GM18873 (cell line): ENCODE measurements around the gene RBMS2.
"Not testable (repeated sequence)": the region's sequence is repeated elsewhere in the genome, so short reads cannot be mapped to it uniquely, and the experiment has no call there.

Source experiments
- ATAC-seq: cut with Tn5 transposase; IDR thresholded peaks from one replicate; pipeline ENCODE4 v1.9.1; 2021; ENCODE audit warnings: mild to moderate bottlenecking, moderate library complexity, moderate number of reproducible peaks; ENCODE audit not compliant: unreplicated experiment, low FRiP score

RBMS2 gene

DNA sequence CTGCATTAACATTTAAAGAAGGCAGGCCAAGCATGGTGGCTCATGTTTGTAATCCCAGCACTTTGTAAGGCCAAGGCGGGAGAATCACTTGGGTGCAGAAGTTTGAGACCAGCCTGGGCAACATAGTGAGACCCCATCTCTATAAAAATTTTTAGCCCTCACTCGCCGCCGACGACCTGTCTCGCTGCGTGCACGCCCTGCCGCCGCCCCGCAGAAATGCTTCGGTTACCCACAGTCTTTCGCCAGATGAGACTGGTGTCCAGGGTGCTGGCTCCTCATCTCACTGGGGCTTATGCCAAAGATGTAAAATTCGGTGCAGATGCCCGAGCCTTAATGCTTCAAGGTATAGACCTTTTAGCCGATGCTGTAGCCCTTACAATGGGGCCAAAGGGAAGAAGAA, 10.8 kb upstream of the RBMS2 start:
- ATAC-seq = no peak

GRCh38 chr12:56514014-56514318, 7.7 kb upstream of the RBMS2 start:
- not testable (repeated sequence) for ATAC-seq

DNA sequence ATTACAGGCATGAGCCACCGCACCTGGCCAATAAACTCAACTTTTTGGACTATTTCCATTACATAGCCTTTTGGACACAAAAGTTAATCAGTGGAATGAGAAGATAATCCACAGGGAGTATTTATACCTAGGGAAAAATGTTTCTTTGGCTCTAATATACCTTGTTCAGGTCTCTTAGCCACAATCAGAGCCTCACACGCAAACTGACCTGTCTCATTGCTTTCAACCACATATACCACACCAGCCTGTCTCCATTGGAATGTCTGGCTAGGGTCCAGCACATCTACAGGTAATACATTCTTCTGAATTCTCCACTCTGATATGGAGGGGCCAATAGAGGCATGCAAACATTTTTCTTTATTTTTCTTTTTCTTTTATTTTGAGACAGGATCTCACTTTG, 3.8 kb upstream of the RBMS2 start:
- ATAC-seq = no peak

DNA sequence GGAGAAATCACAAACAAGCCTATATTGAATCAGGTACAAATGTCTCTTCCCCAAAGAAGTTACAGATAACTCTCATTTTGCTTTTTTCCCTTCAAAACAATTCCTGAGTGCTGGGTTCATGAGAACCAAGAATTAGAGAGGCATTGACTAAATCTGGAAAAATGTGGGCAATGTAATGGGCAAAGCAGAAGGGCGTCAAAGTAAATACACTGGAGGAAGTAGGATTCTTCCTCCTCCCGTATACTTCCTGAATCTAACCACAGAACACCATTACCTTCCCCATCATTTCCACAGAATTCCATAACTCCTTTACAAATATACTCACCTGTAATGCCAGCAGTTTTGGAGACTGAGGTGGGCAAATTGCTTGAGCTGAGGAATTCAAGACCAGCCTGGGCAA, 3.0 kb upstream of the RBMS2 start:
- ATAC-seq = no peak

DNA sequence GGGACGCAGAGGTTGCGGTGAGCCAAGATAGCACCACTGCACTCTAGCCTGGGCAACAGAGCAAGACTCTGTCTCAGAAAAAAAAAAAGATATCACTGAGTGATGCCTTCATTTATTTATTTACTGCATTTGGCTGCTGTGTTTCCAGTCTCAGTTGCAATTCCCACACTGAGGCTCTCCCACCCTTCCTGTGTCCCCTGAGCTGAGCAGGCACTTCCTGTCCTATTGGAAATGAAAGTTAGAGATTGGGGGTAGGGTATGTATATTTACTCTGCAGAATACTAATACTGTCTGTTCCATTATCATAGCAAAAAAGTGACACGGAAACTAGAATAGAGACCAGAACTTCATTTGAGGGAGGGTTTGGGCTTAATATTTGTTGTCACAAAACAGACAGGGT, 1.6 kb upstream of the RBMS2 start:
- no peak for ATAC-seq

- no peak for ATAC-seq
Measured at GRCh38 chr12:56520506-56520905, 1.1 kb upstream of the RBMS2 start.

DNA sequence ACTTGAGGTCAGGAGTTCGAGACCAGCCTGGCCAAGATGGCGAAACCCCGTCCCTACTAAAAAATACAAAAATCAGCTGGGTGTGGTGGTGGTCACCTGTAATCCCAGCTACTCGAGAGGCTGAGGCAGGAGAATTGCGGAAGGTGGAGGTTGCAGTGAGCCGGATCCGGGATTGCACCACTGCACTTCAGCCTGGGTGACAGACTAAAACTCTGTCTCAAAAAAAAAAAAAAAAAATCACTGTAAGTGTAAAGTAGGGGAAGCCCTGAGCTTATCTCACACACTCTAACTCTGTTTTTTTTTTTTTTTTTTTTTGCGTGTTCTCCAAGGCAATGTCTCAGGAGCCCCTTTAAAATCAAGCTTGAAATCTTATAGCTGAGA, 421 bp upstream of the RBMS2 start:
- no peak for ATAC-seq

- ATAC-seq = no peak
Measured at GRCh38 chr12:56522411-56523193, 982 bp downstream of the RBMS2 start.

DNA sequence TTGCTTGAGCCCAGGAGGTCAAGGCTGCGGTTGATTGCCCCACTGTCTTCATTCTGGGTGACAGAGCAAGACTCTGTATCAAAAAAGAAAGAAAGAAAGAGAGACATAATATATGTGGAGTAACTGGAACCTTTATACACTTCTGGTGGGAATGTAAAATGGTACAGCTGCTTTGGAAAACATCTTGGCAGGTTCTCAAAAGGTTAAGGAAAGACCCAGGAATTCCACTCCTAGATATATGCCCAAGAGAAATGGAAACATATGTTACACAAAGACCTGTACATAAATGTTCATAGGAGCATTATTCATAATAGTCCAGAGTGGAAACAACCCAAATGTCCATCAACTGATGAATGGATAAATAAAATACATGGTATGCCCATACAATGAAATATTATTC, 7.2 kb downstream of the RBMS2 start:
- no peak for ATAC-seq

- ATAC-seq = no peak
Measured at GRCh38 chr12:56529656-56530055, 8.0 kb downstream of the RBMS2 start.

- ATAC-seq = no peak
Measured at GRCh38 chr12:56530390-56531055, 8.9 kb downstream of the RBMS2 start.

- ATAC-seq = no peak
Measured at GRCh38 chr12:56537546-56537945, 15.9 kb downstream of the RBMS2 start.

GRCh38 chr12:56541631-56542030, 20.0 kb downstream of the RBMS2 start:
- no peak for ATAC-seq

- ATAC-seq = no peak
Measured at GRCh38 chr12:56542164-56542563, 20.5 kb downstream of the RBMS2 start.

DNA sequence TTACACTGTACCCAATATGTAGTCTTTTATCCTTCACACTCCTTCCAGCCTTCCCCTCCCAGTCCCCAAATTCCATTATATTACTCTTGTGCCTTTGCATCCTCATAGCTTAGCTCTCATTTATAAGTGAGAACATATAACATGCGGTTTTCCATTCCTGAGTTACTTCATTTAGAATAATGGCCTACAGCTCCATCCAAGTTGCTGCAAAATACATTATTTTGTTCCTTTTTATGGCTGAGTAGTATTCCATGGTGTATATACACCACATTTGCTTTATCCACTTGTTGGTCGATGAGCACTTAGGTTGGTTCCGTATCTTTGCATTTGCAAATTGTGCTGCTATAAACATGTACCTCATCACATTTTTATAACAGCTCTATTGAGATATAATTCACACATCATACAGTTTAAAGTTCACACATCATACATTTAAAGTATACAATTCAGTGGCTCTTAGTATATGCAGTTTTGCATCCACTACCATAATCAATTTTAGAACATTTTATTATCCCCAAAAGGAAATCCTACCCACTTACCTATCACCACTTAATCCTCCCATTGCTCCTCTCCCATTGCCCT, 23.5 kb downstream of the RBMS2 start:
- no peak for ATAC-seq

DNA sequence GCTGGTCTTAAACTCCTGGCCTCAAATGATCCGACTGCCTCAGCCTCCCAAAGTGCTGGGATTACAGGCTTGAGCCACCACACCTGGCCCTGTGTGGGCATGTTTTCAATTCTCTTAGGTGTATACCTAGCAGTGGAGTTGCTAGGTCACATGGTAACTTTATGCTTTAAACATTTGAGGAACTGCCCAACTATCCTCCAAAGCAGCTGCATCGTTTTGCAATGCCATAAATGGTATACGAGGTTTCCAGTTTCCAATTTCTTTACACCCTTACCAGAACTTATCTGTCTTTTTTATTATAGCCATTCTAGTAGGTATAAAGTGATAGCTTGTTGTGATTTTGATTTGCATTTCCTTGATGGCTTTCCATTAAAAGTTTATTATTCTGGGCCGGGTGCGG, 25.1 kb downstream of the RBMS2 start:
- no peak for ATAC-seq

DNA sequence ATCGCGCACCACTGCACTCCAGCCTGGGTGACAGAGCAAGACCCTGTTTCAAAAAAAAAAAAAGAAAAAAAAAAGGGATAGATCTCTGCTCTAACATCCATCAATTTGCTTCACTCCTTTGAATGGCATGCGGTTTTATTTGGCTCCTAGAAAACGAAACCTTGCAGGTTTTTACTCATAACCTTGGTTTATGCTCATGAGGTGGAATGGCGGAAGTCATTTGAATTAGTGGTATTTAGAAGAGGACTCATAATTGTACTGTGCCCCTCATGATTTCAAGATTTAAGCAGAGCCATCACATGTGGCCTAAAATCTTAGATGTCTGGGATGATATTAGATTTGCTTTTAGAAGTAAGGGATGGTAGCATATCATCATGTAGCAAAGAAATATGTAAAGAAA, 29.4 kb downstream of the RBMS2 start:
- no peak for ATAC-seq

GRCh38 chr12:56565510-56566101, 44.0 kb downstream of the RBMS2 start:
- ATAC-seq = no peak

DNA sequence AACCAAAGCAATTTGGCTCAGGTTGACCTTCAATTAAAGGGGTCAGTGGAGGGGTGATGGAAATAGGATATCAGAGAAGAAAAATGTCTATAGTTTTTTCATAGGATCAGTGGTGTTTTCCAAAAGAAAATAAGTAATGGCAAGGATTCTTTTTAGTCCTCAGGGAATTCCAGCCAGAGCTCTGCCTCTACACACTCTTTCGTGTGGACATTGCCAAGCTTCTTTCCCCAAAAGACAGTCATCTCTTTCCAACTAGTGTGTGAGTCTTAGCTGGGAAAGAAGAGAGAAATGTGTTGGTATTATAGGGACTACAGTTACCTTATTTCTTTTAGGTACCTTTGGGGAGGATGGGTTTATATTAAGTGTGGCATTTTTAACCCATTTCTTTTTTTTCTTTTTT, 46.5 kb downstream of the RBMS2 start:
- ATAC-seq = no peak

- no peak for ATAC-seq
Measured at GRCh38 chr12:56571121-56571520, 49.5 kb downstream of the RBMS2 start.

GRCh38 chr12:56572288-56572687, 50.7 kb downstream of the RBMS2 start:
- ATAC-seq = no peak

GRCh38 chr12:56574210-56574609, 52.6 kb downstream of the RBMS2 start:
- no peak for ATAC-seq
